Limb (tissue), 2 donors: ENCODE measurements around the gene TENM4.

ENCODE experiments used
- DNase-seq, 2 donors: peaks; one replicate each; pipeline ENCODE4 v3.0.0-alpha.2; 2016; ENCODE audit errors: extremely low spot score in 2 of 2

Gene TENM4

GRCh38 chr11:78676026-78676557 lies 764.7 kb downstream of the TENM4 start:
- no peak for DNase-seq

- DNase-seq = no peak
These were observed 767.8 kb downstream of the TENM4 start for GRCh38 chr11:78672850-78673620.

GRCh38 chr11:78669249-78669648 lies 771.6 kb downstream of the TENM4 start:
- DNase-seq = no peak

- no peak for DNase-seq
These were observed 773.4 kb downstream of the TENM4 start for GRCh38 chr11:78667461-78667860.

- no peak for DNase-seq
These were observed 774.1 kb downstream of the TENM4 start for GRCh38 chr11:78666675-78667160.

- DNase-seq = no peak
These were observed 776.2 kb downstream of the TENM4 start for GRCh38 chr11:78664636-78665035.

- no peak for DNase-seq
These were observed 778.0 kb downstream of the TENM4 start for GRCh38 chr11:78662811-78663210.

GRCh38 chr11:78660471-78660870 lies 780.4 kb downstream of the TENM4 start:
- DNase-seq = no peak

- no peak for DNase-seq
These were observed 781.2 kb downstream of the TENM4 start for GRCh38 chr11:78659326-78660270.

GRCh38 chr11:78657968-78658839 lies 782.6 kb downstream of the TENM4 start:
- no peak for DNase-seq

GRCh38 chr11:78657441-78657840 lies 783.4 kb downstream of the TENM4 start:
- no peak for DNase-seq

GRCh38 chr11:78656984-78657383 lies 783.8 kb downstream of the TENM4 start:
- DNase-seq = no peak

- no peak for DNase-seq
These were observed 784.5 kb downstream of the TENM4 start for GRCh38 chr11:78656327-78656726.

- no peak for DNase-seq
These were observed 785.3 kb downstream of the TENM4 start for GRCh38 chr11:78655561-78655960.

- no peak for DNase-seq
These were observed 786.0 kb downstream of the TENM4 start for GRCh38 chr11:78654866-78655265.

GRCh38 chr11:78654071-78654470 lies 786.8 kb downstream of the TENM4 start:
- DNase-seq = no peak

GRCh38 chr11:78653294-78653909 lies 787.4 kb downstream of the TENM4 start:
- no peak for DNase-seq

GRCh38 chr11:78652843-78653239 lies 788.0 kb downstream of the TENM4 start:
- DNase-seq = no peak

GRCh38 chr11:78651923-78652842 lies 788.6 kb downstream of the TENM4 start:
- DNase-seq = no peak
